Measurements from ENCODE around the gene SCAF4.
A peak's percentile ranks its signal among the peaks of the same experiment; 100 is the strongest.

The SCAF4 gene

GRCh38 chr21:31732597-31733550 is 956 bp upstream of the SCAF4 start:
- Histone ChIP-seq H3K27me3 (ENCODE audit: insufficient read depth, low read length) (no peaks in the 10 kb centered on the region), H3K9me3 (ENCODE audit: low read length) (no peaks in the 10 kb centered on the region), H3K4me3 (ENCODE audit: low read length) (peak overlapping the region; percentile 63), H3K4me1 (ENCODE audit: insufficient read depth, low read length) (peaks cover 29% of the 10 kb centered on the region), H2AFZ (ENCODE audit: low read depth, low read length) (peak overlapping the region; percentile 75), H3K36me3 (ENCODE audit: insufficient read depth, low read length) (no peaks in the 10 kb centered on the region)

- H3K27me3 ChIP-seq (ENCODE audit: insufficient read depth, low read length), result no peaks in the 10 kb centered on the region
- H3K36me3 ChIP-seq (ENCODE audit: insufficient read depth, low read length), result peaks cover 6% of the 10 kb centered on the region
- H3K9me3 ChIP-seq (ENCODE audit: low read length), result peaks cover 3% of the 10 kb centered on the region
- H3K4me3 ChIP-seq (ENCODE audit: low read length), result peak overlapping the region; percentile 63
- peak overlapping the region; percentile 50 for H2AFZ ChIP-seq (ENCODE audit: low read depth, low read length)
- peaks cover 29% of the 10 kb centered on the region for H3K4me1 ChIP-seq (ENCODE audit: insufficient read depth, low read length)
These were observed 662 bp downstream of the SCAF4 start for GRCh38 chr21:31731056-31731856.

- Histone ChIP-seq H3K4me1 (ENCODE audit: insufficient read depth, low read length) (peaks cover 29% of the 10 kb centered on the region), H3K27me3 (ENCODE audit: insufficient read depth, low read length) (no peaks in the 10 kb centered on the region), H3K36me3 (ENCODE audit: insufficient read depth, low read length) (peaks cover 6% of the 10 kb centered on the region), H2AFZ (ENCODE audit: low read depth, low read length) (no peak overlapping the region), H3K9me3 (ENCODE audit: low read length) (peaks cover 3% of the 10 kb centered on the region), H3K4me3 (ENCODE audit: low read length) (peak overlapping the region; percentile 63)
These were observed 1.2 kb downstream of the SCAF4 start for GRCh38 chr21:31730712-31731055.

GRCh38 chr21:31729622-31730343 is 2.1 kb downstream of the SCAF4 start:
- H3K36me3 ChIP-seq (ENCODE audit: insufficient read depth, low read length), result peaks cover 6% of the 10 kb centered on the region
- H3K4me3 ChIP-seq (ENCODE audit: low read length), result peak overlapping the region; percentile 63
- no peak overlapping the region for H2AFZ ChIP-seq (ENCODE audit: low read depth, low read length)
- H3K9me3 ChIP-seq (ENCODE audit: low read length), result peaks cover 3% of the 10 kb centered on the region
- H3K27me3 ChIP-seq (ENCODE audit: insufficient read depth, low read length), result no peaks in the 10 kb centered on the region
- H3K4me1 ChIP-seq (ENCODE audit: insufficient read depth, low read length), result peaks cover 29% of the 10 kb centered on the region

GRCh38 chr21:31728952-31729351 is 3.0 kb downstream of the SCAF4 start:
- Histone ChIP-seq H3K36me3 (ENCODE audit: insufficient read depth, low read length) (peaks cover 6% of the 10 kb centered on the region), H3K9me3 (ENCODE audit: low read length) (peaks cover 3% of the 10 kb centered on the region), H3K27me3 (ENCODE audit: insufficient read depth, low read length) (no peaks in the 10 kb centered on the region), H3K4me1 (ENCODE audit: insufficient read depth, low read length) (peaks cover 29% of the 10 kb centered on the region), H3K4me3 (ENCODE audit: low read length) (peak overlapping the region; percentile 63), H2AFZ (ENCODE audit: low read depth, low read length) (no peak overlapping the region)

- Histone ChIP-seq H3K4me3 (ENCODE audit: low read length) (no peak overlapping the region), H3K4me1 (ENCODE audit: insufficient read depth, low read length) (peaks cover 22% of the 10 kb centered on the region), H3K27me3 (ENCODE audit: insufficient read depth, low read length) (no peaks in the 10 kb centered on the region), H3K9me3 (ENCODE audit: low read length) (peaks cover 3% of the 10 kb centered on the region), H2AFZ (ENCODE audit: low read depth, low read length) (no peak overlapping the region), H3K36me3 (ENCODE audit: insufficient read depth, low read length) (peaks cover 6% of the 10 kb centered on the region)
These were observed 3.7 kb downstream of the SCAF4 start for GRCh38 chr21:31728191-31728590.

GRCh38 chr21:31727181-31727580 is 4.7 kb downstream of the SCAF4 start:
- Histone ChIP-seq H3K4me1 (ENCODE audit: insufficient read depth, low read length) (peaks cover 13% of the 10 kb centered on the region), H2AFZ (ENCODE audit: low read depth, low read length) (no peak overlapping the region), H3K9me3 (ENCODE audit: low read length) (peaks cover 3% of the 10 kb centered on the region), H3K36me3 (ENCODE audit: insufficient read depth, low read length) (peaks cover 6% of the 10 kb centered on the region), H3K27me3 (ENCODE audit: insufficient read depth, low read length) (no peaks in the 10 kb centered on the region), H3K4me3 (ENCODE audit: low read length) (no peak overlapping the region)

GRCh38 chr21:31726407-31726806 is 5.5 kb downstream of the SCAF4 start:
- Histone ChIP-seq H3K9me3 (ENCODE audit: low read length) (peaks cover 3% of the 10 kb centered on the region), H3K4me3 (ENCODE audit: low read length) (no peak overlapping the region), H3K36me3 (ENCODE audit: insufficient read depth, low read length) (peaks cover 6% of the 10 kb centered on the region), H3K4me1 (ENCODE audit: insufficient read depth, low read length) (peaks cover 13% of the 10 kb centered on the region), H3K27me3 (ENCODE audit: insufficient read depth, low read length) (no peaks in the 10 kb centered on the region), H2AFZ (ENCODE audit: low read depth, low read length) (no peak overlapping the region)

- Histone ChIP-seq H2AFZ (ENCODE audit: low read depth, low read length) (no peak overlapping the region), H3K4me1 (ENCODE audit: insufficient read depth, low read length) (peaks cover 13% of the 10 kb centered on the region), H3K9me3 (ENCODE audit: low read length) (peaks cover 3% of the 10 kb centered on the region)
These were observed 6.6 kb downstream of the SCAF4 start for GRCh38 chr21:31725202-31725839.

GRCh38 chr21:31724552-31724951 is 7.4 kb downstream of the SCAF4 start:
- Histone ChIP-seq H3K9me3 (ENCODE audit: low read length) (peaks cover 3% of the 10 kb centered on the region), H3K4me3 (ENCODE audit: low read length) (no peak overlapping the region), H3K27me3 (ENCODE audit: insufficient read depth, low read length) (no peaks in the 10 kb centered on the region), H3K36me3 (ENCODE audit: insufficient read depth, low read length) (peaks cover 7% of the 10 kb centered on the region), H3K4me1 (ENCODE audit: insufficient read depth, low read length) (peaks cover 8% of the 10 kb centered on the region), H2AFZ (ENCODE audit: low read depth, low read length) (no peak overlapping the region)

More at GRCh38 chr21:31725202-31725839, 6.6 kb downstream of the SCAF4 start:
- peaks cover 6% of the 10 kb centered on the region for H3K36me3 ChIP-seq (ENCODE audit: insufficient read depth, low read length)
- H3K27me3 ChIP-seq (ENCODE audit: insufficient read depth, low read length), result no peaks in the 10 kb centered on the region
- H3K4me3 ChIP-seq (ENCODE audit: low read length), result no peak overlapping the region

- Histone ChIP-seq H3K4me1 (ENCODE audit: insufficient read depth, low read length) (no peaks in the 10 kb centered on the region), H2AFZ (ENCODE audit: low read depth, low read length) (no peak overlapping the region)
These were observed 10.5 kb downstream of the SCAF4 start for GRCh38 chr21:31721381-31721780.

GRCh38 chr21:31720739-31721138 is 11.2 kb downstream of the SCAF4 start:
- Histone ChIP-seq H3K4me3 (ENCODE audit: low read length) (no peak overlapping the region), H3K4me1 (ENCODE audit: insufficient read depth, low read length) (no peaks in the 10 kb centered on the region), H3K27me3 (ENCODE audit: insufficient read depth, low read length) (no peaks in the 10 kb centered on the region), H3K36me3 (ENCODE audit: insufficient read depth, low read length) (peaks cover 4% of the 10 kb centered on the region), H2AFZ (ENCODE audit: low read depth, low read length) (no peak overlapping the region), H3K9me3 (ENCODE audit: low read length) (peaks cover 3% of the 10 kb centered on the region)

More at GRCh38 chr21:31721381-31721780, 10.5 kb downstream of the SCAF4 start:
- peaks cover 4% of the 10 kb centered on the region for H3K36me3 ChIP-seq (ENCODE audit: insufficient read depth, low read length)
- no peaks in the 10 kb centered on the region for H3K27me3 ChIP-seq (ENCODE audit: insufficient read depth, low read length)
- H3K9me3 ChIP-seq (ENCODE audit: low read length), result peaks cover 3% of the 10 kb centered on the region
- no peak overlapping the region for H3K4me3 ChIP-seq (ENCODE audit: low read length)
